NCI-H1092 treated with DMSO at 0.1 percent for 48 hours (cell line): Measurements from ENCODE around the gene PPP6R1.

Source experiments
- DNase-seq: peaks from one replicate; lab custom pipeline; 2025; lab: John Stamatoyannopoulos, UW

Gene PPP6R1, protein sequence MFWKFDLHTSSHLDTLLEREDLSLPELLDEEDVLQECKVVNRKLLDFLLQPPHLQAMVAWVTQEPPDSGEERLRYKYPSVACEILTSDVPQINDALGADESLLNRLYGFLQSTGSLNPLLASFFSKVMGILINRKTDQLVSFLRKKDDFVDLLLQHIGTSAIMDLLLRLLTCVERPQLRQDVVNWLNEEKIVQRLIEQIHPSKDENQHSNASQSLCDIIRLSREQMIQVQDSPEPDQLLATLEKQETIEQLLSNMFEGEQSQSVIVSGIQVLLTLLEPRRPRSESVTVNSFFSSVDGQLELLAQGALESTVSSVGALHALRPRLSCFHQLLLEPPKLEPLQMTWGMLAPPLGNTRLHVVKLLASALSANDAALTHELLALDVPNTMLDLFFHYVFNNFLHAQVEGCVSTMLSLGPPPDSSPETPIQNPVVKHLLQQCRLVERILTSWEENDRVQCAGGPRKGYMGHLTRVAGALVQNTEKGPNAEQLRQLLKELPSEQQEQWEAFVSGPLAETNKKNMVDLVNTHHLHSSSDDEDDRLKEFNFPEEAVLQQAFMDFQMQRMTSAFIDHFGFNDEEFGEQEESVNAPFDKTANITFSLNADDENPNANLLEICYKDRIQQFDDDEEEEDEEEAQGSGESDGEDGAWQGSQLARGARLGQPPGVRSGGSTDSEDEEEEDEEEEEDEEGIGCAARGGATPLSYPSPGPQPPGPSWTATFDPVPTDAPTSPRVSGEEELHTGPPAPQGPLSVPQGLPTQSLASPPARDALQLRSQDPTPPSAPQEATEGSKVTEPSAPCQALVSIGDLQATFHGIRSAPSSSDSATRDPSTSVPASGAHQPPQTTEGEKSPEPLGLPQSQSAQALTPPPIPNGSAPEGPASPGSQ

DNA sequence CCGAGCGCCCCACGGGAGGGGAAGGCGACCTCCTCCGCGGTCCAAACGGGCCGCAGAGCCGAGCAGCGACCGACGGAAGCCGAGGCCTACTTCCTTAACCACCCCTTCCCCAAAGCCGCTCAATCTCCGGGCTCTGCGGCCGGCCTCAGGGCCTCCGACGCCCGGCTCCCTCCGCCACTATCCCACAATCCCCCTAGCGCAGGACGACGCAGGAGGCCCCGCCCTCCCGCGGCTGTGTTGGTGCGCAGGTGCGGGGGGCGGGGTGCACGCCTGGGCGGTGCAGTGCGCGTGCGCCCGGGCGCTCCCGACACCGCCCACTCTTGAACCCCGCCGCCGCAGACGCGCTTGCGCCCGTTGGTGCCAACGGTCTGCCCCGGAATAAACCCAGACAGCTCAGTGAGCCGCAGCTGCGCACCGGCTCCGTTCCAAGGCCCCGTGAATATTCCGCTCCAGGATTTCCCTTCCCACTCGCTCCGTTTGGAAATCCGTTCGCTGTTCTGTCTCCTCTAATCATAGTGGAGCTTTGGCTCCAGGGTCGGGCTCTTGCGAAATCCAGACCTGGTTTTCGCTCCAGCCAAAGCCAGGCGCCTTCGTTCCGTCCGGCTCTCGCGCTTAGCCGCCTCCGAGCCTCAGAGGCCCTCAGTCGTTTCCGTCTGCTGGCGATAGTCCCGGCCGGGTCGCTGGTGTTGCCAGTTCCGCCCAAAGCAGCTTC is at the start of gene PPP6R1:
TSS of gene PPP6R1 (minus strand) at position 190 of the 712 bp plus-strand sequence. CDS start 11,914 bp downstream, outside the sequence.
- DNase-seq: peak; percentile 97

DNA sequence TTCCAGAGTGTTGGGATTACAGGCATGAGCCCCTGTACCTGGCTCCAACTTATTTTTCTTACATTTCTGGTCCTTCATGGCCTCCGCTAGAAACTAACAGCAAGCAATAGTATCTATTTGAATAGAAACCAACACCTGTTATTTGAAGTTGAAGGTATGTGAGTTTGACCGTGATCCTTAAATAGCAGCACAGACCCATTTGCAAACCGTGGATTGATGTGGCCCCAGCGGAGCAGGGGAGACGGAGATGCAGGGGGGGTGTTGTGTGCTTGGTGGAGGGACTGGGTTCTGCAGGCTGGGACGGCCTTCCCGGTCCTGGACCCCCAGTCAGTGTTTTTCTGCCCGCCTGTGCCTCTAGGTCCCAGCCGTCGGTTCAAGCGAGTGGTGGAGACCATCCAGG is 49.5 kb upstream of the PPP6R1 start:
- no peak for DNase-seq

DNA sequence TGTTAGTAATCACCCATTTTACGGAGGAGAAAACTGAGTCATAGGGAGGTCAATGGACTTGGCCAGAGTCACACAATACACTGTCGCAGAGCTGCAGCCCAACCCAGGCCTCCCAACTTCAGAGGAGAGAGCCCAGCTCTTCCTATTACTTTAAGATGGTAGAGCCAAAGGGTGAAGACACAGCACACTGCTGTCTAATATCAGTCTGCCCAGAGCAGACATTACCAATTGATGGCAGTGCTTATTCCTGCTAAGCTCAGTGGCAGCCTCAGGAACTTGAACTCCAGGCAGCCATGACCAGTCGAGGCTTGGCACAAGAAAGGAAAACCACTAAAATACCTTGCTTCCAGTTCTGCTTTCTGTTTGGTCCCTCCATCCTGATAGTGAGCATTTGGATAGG is 47.9 kb upstream of the PPP6R1 start:
- no peak for DNase-seq

DNA sequence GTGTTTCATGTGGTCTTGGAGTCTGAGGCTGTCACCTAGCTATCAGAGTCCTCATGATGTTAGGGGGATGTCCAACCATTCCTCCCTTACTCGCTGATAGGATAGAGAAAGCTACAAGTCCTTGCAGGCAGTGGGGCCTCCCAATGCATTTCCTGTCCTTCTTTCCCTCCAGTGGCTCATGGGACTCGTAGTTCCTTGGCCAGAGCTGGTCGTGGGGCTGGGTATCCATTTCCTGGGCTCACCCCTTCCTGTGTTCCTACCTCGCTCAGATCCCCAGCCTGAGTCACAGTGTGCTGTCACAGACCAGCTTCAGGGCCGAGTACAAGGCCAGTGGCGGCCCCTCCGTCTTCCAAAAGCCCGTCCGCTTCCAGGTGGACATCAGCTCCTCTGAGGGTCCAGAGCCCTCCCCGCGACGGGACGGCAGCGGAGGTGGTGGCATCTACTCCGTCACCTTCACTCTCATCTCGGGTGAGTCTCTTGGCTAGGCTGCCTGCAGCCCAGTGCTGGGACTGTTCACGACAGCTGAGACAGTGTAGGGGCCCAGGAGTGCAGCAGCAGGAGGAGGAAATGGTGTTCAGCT is 47.3 kb upstream of the PPP6R1 start:
- DNase-seq: no peak

DNA sequence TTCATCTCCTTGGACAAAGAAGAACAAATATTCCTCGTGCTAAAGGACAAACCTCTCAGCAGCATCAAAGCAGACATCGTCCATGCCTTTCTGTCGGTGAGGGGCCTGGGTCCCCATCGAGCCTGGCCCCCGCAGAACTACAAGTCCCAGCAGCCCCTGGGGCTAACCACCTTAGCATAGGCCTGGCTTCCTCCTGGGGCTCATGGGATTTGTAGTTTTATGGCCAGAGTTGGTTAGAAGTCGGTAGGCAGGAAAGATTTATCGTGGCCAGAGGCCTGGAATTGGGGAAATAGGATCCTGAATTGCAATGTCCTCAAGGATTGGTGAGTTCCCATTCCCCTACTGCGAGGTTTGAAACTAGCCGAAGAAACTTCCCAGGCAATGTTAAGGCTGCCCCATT is 46.7 kb upstream of the PPP6R1 start:
- peak; percentile 1 for DNase-seq

DNA sequence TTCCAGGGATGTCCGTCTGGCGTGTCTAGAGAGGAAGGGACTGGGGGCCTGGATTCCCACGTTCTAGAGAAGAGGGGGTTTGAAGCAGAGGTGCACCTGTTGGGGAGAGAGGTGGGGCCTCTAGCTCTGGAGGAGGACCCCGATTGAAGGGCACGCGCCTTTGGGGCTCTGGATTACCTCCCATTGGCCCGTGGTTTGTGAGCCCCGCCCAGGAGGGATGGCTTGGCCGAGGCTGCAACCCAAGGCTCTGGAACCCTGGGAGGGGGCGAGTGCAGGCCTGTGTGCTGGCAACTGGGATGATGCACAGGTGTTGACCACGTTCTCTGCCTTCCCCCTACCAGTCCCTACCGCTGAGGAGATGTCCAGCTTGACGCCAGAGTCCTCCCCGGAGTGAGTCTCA is 46.2 kb upstream of the PPP6R1 start:
- DNase-seq: no peak

DNA sequence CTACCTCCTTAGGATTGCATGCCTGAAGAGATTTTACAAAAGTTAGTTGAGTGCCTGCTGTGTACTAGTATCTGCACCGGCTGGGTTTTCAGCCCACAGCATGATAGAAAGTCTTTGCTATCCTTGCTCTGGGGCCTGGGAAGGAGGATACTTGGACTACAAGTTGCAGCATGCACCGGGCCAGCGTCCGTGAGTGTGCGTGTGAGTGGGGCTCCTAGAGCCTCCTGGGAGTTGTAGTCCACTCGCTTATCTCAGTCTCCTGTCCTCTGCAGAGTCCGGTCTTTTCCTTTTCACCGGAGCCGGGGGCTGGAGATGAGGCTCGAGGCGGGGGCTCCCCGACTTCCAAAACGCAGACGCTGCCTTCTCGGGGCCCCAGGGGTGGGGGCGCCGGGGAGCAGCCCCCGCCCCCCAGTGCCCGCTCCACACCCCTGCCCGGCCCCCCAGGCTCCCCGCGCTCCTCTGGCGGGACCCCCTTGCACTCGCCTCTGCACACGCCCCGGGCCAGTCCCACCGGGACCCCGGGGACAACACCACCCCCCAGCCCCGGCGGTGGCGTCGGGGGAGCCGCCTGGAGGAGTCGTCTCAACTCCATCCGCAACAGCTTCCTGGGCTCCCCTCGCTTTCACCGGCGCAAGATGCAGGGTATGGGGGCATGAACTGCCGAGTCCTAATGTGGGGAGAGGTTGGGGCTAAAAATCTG is 45.6 kb upstream of the PPP6R1 start:
- DNase-seq: peak; percentile 13

DNA sequence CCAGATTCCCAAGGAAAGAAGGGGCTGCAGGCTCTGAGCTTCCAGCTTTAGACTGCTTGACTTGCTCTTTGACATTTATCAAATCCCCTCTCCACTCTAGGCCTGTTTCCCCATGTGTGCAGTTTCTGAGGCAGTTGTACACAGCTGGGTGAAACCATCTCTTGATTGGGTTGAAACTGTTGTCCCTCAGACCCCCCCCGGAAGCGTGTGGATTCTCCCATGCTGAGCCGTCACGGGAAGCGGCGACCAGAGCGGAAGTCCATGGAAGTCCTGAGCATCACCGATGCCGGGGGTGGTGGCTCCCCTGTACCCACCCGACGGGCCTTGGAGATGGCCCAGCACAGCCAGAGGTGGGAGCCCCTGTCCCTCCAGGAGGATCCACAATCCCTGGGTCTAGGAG is 44.7 kb upstream of the PPP6R1 start:
- no peak for DNase-seq

DNA sequence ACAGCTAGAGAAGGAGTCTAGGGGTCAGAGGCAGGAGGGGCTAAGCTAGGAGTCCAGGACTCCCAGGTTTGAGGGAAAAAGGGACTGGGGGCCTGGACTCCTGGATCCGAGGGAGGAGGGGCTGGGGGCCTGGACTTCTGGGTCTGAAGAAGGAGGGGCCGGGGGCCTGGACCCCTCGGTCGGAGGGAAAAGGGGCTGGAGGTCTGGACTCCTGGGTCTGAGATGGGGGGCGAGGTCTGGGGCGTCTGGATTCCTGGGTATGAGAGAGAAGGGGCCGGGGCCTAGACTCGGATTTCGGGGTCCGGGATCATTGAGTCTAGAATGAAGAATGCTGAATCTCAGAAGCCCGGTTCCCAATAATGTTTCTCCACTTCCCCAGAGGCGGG is 43.5 kb upstream of the PPP6R1 start:
- no peak for DNase-seq

DNA sequence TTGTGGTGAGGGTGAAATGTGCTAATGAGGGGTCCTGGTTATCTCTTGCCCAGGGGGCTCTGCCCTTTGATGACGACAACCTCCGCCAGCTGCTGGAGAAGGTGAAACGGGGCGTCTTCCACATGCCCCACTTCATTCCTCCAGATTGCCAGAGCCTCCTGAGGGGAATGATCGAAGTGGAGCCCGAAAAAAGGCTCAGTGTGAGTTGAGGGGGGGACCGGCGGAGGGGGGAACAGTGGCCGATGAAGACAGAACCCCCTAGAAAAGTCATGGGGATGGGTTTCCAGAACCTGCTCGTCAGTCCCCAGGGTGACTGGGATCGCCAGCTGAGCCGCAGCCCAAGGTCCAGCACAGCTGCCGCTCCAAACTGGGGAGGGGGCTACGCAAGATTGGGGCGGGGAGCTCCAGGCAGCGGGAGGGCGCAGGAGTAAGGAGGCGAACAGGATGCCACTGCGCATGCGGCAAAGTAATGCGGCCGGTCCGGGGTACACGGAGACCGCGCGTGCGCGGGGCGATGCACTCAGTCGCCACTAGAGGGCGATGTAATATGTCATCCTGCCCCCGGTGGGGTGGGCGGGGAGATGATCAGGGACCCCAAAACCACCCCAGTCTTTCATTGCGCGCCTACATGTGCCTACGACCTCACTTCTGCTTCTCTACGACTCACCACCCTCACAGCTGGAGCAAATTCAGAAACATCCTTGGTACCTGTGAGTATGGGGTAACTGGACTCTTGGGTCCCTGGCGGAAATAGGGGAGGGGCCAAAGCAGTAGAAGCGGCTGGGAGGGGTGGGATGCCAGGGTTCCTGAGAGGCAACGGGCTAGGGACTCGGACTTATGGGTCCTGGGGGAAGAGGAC is 42.9 kb upstream of the PPP6R1 start:
- peak; percentile 64 for DNase-seq

DNA sequence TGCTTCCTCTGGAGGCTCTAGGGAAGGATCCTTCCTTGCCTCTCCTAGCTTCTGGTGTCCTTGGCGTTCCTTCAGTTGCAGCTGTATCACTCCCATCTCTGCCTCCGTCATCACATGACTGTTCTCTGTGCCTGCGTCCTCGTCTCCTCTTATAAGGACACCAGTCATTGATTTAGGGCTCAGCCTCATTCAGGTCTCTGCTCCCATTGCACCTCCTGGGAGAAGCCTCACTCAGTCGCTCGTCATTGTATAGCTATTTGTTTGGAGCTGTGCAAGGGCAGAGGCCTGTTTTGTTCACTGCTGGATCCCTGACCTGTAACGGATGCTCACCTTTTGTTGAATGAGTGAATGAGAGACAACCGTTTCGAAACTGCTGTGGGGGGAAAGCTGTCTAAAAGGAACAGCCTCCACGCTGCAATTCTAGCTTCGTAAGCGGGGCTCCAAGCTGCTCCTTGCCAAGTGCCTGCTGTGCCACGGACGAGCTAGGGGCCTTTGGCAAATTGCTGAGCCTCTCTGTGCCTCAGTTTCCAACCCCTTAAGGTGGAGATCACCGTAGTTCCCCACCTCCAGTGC is 42.2 kb upstream of the PPP6R1 start:
- no peak for DNase-seq

DNA sequence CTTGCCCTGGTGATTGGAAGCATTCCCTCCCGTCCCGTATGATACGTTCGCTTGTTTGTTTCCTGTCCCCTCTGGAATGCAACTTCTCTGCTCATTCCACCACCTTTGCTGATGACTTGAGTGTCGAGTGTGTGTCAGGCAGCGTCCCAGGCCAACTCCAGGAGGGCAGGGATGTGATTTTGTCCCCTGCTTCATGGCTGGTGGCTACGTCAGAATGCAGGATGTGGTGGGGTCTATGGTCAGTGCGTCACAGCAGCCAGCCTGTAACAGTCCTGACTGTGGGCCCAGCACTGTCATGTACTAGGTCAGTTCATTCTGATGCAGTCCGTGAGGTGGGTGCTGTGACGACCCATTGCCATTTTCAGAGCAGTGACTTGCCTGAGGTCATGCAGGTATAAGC is 41.2 kb upstream of the PPP6R1 start:
- no peak for DNase-seq

DNA sequence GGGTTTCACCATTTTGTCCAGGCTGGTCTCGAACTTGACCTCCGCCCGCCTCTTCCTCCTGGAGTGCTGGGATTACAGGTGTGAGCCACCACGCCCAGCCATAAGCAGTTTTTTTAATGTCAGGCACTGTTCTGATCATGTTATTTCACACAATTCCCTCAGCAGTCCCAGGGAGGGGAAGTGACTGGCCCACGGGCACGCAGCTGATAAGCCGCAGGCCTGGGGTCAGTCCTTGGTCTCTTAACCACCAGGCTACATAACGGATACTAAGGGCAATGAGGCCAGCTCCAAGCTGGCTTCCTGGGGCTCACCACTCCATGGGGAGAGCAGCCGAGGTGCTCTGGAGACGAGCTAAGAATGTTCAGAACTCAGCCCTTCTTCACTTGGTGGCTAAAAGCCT is 38.5 kb upstream of the PPP6R1 start:
- DNase-seq: no peak

DNA sequence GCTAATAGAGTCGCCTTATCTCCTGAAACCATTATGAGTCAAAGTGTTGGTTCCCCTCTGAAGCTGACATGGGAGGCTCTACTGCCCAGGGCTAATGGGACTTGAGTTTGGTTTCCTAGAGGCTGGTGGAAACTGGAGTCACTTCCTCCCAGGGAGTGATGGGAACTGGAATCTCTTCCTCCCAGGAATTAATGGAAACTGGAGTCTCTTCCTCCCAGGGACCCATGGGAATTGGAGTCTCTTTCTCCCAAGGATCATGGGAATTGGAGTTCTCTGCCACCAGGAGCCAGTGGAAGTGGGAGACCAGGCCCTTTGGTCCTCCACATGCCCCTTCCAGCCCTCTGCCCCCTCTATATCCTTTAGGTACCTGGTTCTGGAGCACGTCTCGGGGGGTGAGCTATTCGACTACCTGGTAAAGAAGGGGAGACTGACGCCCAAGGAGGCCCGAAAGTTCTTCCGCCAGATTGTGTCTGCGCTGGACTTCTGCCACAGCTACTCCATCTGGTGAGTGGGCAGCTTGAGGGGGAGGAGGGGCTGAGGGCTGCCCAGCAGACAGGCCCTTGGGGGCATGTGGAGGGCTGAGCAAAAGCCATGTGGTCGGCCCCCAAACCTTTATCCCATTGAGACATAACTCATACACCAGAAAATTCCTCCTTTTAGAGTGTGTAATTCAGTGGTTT is 30.4 kb upstream of the PPP6R1 start:
- no peak for DNase-seq

DNA sequence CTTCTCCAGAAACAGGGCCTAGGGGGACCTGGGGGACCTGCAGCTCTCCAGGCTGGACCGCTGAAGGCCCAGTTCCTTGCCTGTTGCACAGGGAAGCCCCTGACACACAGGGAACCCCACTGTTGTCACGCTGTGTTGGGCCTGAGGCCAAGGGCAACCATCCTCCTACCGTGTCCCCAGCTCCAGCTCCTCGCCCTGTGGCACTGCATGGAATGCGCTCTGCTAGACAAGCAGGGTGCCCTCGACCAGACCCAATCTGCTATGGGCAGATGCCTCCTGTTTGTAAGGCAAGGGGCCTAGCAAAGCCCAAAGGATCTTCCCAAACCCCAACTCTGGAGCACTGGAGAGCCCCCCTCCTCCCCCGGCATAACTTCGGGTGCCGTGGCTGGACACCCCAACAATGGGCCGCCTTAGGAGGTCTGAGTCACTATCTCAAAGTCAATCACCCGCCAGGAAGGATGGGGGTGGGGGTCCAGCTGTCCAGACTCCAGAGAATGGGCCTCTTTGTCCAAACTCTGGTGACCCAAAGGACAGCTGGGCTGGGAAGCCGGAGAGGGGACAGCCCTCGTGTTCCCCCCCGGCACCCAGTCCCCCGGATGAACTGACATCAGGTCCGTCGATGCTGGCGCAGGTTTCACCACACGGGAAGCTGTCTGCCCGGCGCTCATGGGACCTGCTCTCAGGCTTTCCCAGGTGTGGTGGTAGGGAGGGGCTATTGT is 28.7 kb upstream of the PPP6R1 start:
- no peak for DNase-seq

DNA sequence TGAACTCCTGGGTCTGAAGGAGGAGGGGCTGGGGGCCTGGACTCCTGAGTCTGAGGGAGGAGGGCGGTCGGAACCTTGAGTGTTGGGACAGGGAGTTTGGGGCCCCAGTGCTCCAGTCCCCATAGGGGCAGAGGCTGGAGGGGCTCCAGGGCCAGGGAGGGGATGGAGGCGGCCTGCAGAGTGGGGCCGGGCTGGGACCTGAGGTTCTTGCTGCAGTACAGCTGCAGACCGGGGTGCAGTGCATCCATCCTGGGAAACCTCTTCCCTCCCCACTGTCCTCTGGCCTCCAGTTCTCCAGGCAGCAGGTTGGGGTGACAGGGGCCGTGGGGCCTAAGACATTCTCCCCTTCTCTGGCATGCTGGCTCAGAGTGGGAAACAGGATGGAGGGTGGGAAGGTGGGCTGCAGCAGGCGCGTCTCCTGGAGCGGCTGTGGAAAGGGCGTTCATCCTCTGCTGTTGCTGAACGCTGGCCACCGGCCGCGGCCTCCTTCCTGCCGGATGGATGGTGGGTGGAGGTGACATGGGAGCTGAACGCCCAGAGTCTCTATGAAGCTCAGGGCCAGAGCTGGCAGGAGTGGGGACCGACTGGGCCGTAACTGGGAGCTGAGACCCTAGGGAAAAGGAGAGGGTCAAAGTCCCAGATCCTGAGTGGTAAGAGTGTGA is 26.5 kb upstream of the PPP6R1 start:
- no peak for DNase-seq

DNA sequence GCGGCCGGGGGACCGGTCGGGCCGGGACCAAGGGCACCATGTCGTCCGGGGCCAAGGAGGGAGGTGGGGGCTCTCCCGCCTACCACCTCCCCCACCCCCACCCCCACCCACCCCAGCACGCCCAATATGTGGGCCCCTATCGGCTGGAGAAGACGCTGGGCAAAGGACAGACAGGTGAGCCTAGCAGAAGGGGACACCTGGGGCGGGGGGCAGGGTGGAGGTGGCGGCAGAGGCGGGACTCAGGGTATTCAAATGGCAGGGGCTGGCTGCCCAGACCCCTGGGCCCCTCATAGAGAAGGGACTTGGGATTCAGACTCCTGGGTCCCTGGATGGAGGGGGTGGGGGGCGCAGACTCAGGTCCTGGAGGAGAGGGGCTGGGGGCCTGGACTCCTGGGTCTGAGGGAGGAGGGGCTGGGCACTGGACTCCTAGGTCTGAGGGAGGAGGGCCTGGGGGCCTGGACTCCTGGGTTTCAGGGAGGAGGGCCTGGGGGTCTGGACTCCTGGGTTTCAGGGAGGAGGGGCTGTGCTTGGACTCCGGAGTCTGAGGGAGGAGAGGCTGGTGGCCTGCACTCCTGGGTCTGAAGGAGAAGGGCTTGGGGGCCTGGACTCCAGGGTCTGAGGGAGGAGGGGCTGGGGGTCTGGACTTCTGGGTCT is 25.7 kb upstream of the PPP6R1 start:
- no peak for DNase-seq
